K562 (cell line): ENCODE data around the gene FUZ. TPM values are rescaled to one million over a fixed set of nuclear protein-coding genes. Genes with fewer than 3 reads are reported as not detected.
A peak's percentile ranks its signal among the peaks of the same experiment; 100 is the strongest.

Experiments used
- DACH1 ChIP-seq: fragments of 450-650 bp; IDR thresholded peaks from 2 replicates; pipeline ENCODE4 v1.6.1; 2018; ENCODE audit not compliant: partially characterized antibody
- EP300 ChIP-seq: IDR thresholded peaks from 2 replicates; pipeline ENCODE4 v1.6.1; 2012; ENCODE audit warnings: low read length, improper control_type of control experiment
- HDAC1 ChIP-seq, 2 experiments: fragments of 450-650 bp; IDR thresholded peaks; 2 replicates each; pipeline ENCODE4 v1.6.1; 2016 to 2017; ENCODE audit warnings: inconsistent platforms in 1 of 2, mild to moderate bottlenecking in 1 of 2, moderate library complexity in 1 of 2
- JUND ChIP-seq, 2 experiments: IDR thresholded peaks; 2 replicates in 1 of 2; 3 replicates in 1 of 2; pipeline ENCODE4 v1.6.1; 2011; ENCODE audit warnings: borderline replicate concordance in 2 of 2, low read depth in 2 of 2, low read length in 2 of 2, improper control_type of control experiment in 1 of 2, missing biosample characterization in 1 of 2, missing genetic modification characterization in 1 of 2, missing genetic modification reagents in 1 of 2
- MCM2 ChIP-seq: fragments of 450-650 bp; IDR thresholded peaks from 2 replicates; pipeline ENCODE4 v1.6.1; 2017; ENCODE audit warnings: low read depth, mild to moderate bottlenecking
- MTA2 ChIP-seq: fragments of 450-650 bp; IDR thresholded peaks from 2 replicates; pipeline ENCODE4 v1.6.1; 2016; ENCODE audit warnings: low read depth
- NCOA1 ChIP-seq: fragments of 450-650 bp; IDR thresholded peaks from 2 replicates; pipeline ENCODE4 v1.6.1; 2016; ENCODE audit warnings: low read depth
- SIN3B ChIP-seq: fragments of 450-650 bp; IDR thresholded peaks from 2 replicates; pipeline ENCODE4 v1.6.1; 2017; ENCODE audit warnings: low read depth, mild to moderate bottlenecking, moderate library complexity
- ZNF121 ChIP-seq: sonication (generic); formaldehyde crosslinking; conservative IDR thresholded peaks from 2 replicates; pipeline ENCODE4 v1.8.0; 2022; ENCODE audit warnings: missing genetic modification reagents
- ZNF561 ChIP-seq: fragments of 450-650 bp; formaldehyde crosslinking; conservative IDR thresholded peaks from 2 replicates; pipeline ENCODE4 v1.4.0; 2020; ENCODE audit warnings: mild to moderate bottlenecking, moderate library complexity
- polyA plus RNA-seq, 8 experiments: library from polyadenylated mRNA; depleted of rRNA in 4 of 8; stranded (reverse) in 5 of 8; unstranded in 3 of 8; fragments of >200 nt; fragmentation: Nextera tagmentation in 2 of 8; fragmentation: Illumina TruSeq in 1 of 8; extraction: Ambion mirVana in 2 of 8; extraction: Trizol in 1 of 8; gene quantifications; 2 replicates each; pipeline versions ENCODE4 v1.2.1 to v1.2.3, GENCODE V29; 2011 to 2014; ENCODE audit warnings: inconsistent platforms in 1 of 8, missing spikeins in 1 of 8
- total RNA-seq, 7 experiments: library from RNA; depleted of rRNA in 6 of 7; stranded (reverse); fragments of >200 nt in 6 of 7; fragmentation: Illumina TruSeq in 2 of 7; extraction: Trizol in 2 of 7; gene quantifications; 2 replicates each; pipeline versions ENCODE4 v1.2.1 to v1.2.3, GENCODE V29; 2011 to 2021; ENCODE audit warnings: low replicate concordance in 1 of 7
- TF ChIP-seq, protein P1 (sequence below), 3 experiments: IDR thresholded peaks in 2 of 3; conservative IDR thresholded peaks in 1 of 3; 2 replicates each; pipeline ENCODE4 v1.5.1; 2011 to 2012; ENCODE audit warnings: low read length in 3 of 3, mild to moderate bottlenecking in 3 of 3, control low read depth in 2 of 3, improper control_type of control experiment in 1 of 3, inconsistent platforms in 1 of 3, low read depth in 1 of 3, mixed read lengths in 1 of 3, moderate library complexity in 1 of 3; ENCODE audit not compliant: insufficient read depth in 2 of 3
- TF ChIP-seq, protein P2 (sequence below): fragments of 250-450 bp; sonication (Bioruptor Pico); IDR thresholded peaks from 2 replicates; pipeline ENCODE4 v1.6.1; 2021; ENCODE audit warnings: mild to moderate bottlenecking
- TF ChIP-seq, protein P3 (sequence below): fragments of 450-650 bp; IDR thresholded peaks from 2 replicates; pipeline ENCODE4 v1.6.1; 2017; ENCODE audit warnings: antibody characterized with exemption, mild to moderate bottlenecking
- TF ChIP-seq, protein P4 (sequence below), 2 experiments: fragments of 450-650 bp; IDR thresholded peaks; 2 replicates each; pipeline ENCODE4 v1.6.1; 2018; ENCODE audit warnings: mild to moderate bottlenecking in 2 of 2, low read depth in 1 of 2; ENCODE audit not compliant: partially characterized antibody in 2 of 2

FUZ gene
- total and polyA plus RNA-seq, 9 of the 15 experiments (the other 6 are each of a cell fraction or from before 2014, with no cell fraction given), result 0.17 to 7.6 (median 3.6) TPM; not detected in 1

DNA sequence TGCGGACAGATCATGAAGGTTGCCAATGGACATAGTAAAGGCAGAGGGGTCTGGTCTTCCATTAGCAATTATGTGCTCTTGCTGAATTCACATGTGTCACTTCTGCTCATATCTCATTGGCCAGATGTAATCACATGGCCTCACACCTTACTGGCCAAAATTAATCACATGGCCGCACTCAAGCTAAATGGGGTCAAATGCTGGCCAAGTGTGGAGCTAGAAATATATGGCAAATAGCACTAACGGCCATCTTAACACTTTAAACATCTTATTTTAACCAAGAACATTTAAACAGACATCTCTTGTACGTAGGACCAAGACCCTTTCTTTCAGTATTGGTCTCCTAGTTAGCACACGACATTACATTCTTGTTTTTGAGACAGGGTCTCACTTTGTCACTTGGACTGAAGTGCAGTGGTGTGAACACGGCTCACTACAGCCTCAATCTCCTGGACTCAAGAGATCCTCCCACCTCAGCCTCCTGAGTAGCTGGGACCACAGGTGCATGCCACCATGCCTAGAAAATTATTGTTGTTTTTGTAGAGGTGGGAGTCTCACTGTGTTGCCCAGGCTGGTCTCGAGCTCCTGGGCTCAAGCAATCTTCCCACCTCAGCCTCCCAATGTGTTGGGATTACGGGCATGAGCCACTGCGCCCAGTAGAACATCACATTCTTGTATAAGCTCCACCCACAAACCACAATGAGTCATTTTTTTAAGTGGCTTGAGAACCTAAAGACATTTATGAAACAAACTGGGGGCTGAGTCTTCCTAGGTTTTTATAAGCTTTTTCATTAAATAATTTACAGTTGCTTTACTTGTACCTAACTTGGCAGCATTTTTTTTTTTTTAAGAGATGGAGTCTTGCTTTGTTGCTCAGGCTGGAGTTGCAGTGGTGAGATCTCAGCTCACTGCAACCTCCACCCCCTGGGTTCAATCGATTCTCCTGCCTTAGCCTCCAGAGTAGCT, 34.9 kb upstream of the FUZ start (continued):
- TF ChIP-seq, protein P1, sequence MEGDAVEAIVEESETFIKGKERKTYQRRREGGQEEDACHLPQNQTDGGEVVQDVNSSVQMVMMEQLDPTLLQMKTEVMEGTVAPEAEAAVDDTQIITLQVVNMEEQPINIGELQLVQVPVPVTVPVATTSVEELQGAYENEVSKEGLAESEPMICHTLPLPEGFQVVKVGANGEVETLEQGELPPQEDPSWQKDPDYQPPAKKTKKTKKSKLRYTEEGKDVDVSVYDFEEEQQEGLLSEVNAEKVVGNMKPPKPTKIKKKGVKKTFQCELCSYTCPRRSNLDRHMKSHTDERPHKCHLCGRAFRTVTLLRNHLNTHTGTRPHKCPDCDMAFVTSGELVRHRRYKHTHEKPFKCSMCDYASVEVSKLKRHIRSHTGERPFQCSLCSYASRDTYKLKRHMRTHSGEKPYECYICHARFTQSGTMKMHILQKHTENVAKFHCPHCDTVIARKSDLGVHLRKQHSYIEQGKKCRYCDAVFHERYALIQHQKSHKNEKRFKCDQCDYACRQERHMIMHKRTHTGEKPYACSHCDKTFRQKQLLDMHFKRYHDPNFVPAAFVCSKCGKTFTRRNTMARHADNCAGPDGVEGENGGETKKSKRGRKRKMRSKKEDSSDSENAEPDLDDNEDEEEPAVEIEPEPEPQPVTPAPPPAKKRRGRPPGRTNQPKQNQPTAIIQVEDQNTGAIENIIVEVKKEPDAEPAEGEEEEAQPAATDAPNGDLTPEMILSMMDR (IDR thresholded peaks at IDR 0.05 in 2 of 3, conservative IDR thresholded peaks at IDR 0.05 in 1 of 3; ENCODE audit: insufficient read depth in 2 of 3, low read depth in 1 of 3, low read length in 3 of 3), result no peak
- TF ChIP-seq NCOA1 (no peak), DACH1 (no peak), JUND (IDR thresholded peaks at IDR 0.05; ENCODE audit: borderline replicate concordance, low read depth, low read length) (peak; percentile 94), JUND (tag; IDR thresholded peaks at IDR 0.05; ENCODE audit: borderline replicate concordance, low read depth, low read length) (peak; percentile 93; the same call in 2 of the 3 replicates), EP300 (no peak), MTA2 (no peak), ZNF121 (no peak), MCM2 (no peak), ZNF561 (CRISPR knock-in tag) (no peak), HDAC1 (IDR thresholded peaks at IDR 0.05) (no peak), SIN3B (no peak)
- TF ChIP-seq, protein P2, sequence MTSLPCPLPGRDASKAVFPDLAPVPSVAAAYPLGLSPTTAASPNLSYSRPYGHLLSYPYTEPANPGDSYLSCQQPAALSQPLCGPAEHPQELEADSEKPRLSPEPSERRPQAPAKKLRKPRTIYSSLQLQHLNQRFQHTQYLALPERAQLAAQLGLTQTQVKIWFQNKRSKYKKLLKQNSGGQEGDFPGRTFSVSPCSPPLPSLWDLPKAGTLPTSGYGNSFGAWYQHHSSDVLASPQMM (CRISPR knock-in tag), result no peak
- TF ChIP-seq, protein P3, sequence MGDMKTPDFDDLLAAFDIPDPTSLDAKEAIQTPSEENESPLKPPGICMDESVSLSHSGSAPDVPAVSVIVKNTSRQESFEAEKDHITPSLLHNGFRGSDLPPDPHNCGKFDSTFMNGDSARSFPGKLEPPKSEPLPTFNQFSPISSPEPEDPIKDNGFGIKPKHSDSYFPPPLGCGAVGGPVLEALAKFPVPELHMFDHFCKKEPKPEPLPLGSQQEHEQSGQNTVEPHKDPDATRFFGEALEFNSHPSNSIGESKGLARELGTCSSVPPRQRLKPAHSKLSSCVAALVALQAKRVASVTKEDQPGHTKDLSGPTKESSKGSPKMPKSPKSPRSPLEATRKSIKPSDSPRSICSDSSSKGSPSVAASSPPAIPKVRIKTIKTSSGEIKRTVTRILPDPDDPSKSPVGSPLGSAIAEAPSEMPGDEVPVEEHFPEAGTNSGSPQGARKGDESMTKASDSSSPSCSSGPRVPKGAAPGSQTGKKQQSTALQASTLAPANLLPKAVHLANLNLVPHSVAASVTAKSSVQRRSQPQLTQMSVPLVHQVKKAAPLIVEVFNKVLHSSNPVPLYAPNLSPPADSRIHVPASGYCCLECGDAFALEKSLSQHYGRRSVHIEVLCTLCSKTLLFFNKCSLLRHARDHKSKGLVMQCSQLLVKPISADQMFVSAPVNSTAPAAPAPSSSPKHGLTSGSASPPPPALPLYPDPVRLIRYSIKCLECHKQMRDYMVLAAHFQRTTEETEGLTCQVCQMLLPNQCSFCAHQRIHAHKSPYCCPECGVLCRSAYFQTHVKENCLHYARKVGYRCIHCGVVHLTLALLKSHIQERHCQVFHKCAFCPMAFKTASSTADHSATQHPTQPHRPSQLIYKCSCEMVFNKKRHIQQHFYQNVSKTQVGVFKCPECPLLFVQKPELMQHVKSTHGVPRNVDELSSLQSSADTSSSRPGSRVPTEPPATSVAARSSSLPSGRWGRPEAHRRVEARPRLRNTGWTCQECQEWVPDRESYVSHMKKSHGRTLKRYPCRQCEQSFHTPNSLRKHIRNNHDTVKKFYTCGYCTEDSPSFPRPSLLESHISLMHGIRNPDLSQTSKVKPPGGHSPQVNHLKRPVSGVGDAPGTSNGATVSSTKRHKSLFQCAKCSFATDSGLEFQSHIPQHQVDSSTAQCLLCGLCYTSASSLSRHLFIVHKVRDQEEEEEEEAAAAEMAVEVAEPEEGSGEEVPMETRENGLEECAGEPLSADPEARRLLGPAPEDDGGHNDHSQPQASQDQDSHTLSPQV, result peak; percentile 86
- TF ChIP-seq, protein P4, sequence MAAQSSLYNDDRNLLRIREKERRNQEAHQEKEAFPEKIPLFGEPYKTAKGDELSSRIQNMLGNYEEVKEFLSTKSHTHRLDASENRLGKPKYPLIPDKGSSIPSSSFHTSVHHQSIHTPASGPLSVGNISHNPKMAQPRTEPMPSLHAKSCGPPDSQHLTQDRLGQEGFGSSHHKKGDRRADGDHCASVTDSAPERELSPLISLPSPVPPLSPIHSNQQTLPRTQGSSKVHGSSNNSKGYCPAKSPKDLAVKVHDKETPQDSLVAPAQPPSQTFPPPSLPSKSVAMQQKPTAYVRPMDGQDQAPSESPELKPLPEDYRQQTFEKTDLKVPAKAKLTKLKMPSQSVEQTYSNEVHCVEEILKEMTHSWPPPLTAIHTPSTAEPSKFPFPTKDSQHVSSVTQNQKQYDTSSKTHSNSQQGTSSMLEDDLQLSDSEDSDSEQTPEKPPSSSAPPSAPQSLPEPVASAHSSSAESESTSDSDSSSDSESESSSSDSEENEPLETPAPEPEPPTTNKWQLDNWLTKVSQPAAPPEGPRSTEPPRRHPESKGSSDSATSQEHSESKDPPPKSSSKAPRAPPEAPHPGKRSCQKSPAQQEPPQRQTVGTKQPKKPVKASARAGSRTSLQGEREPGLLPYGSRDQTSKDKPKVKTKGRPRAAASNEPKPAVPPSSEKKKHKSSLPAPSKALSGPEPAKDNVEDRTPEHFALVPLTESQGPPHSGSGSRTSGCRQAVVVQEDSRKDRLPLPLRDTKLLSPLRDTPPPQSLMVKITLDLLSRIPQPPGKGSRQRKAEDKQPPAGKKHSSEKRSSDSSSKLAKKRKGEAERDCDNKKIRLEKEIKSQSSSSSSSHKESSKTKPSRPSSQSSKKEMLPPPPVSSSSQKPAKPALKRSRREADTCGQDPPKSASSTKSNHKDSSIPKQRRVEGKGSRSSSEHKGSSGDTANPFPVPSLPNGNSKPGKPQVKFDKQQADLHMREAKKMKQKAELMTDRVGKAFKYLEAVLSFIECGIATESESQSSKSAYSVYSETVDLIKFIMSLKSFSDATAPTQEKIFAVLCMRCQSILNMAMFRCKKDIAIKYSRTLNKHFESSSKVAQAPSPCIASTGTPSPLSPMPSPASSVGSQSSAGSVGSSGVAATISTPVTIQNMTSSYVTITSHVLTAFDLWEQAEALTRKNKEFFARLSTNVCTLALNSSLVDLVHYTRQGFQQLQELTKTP (IDR thresholded peaks at IDR 0.05; ENCODE audit: low read depth in 1 of 2, partially characterized antibody in 2 of 2), result peak in 1 of 2 experiments; percentile 33
